Cardiac fibroblast (primary cell): ENCODE data around the gene USP9X.
A peak's percentile ranks its signal among the peaks of the same experiment; 100 is the strongest.

Source experiments
- DNase-seq, 2 donors: peaks; one replicate each; pipeline versions ENCODE4 v3.0.0 to v3.0.0-alpha.2; 2010; ENCODE audit warnings: low read depth in 2 of 2
- H3K4me3 ChIP-seq, 2 donors: replicated peaks in 1 of 2; 1 replicate in 1 of 2; 2 replicates in 1 of 2; pipeline ENCODE4 v1.5.1; 2011; ENCODE audit warnings: low read depth in 2 of 2, low read length in 2 of 2, mild to moderate bottlenecking in 2 of 2, moderate library complexity in 1 of 2
- CTCF ChIP-seq: IDR thresholded peaks from one replicate; pipeline ENCODE4 v1.5.1; 2011; ENCODE audit warnings: low read depth, mild to moderate bottlenecking, low read length, inconsistent platforms

USP9X gene

DNA sequence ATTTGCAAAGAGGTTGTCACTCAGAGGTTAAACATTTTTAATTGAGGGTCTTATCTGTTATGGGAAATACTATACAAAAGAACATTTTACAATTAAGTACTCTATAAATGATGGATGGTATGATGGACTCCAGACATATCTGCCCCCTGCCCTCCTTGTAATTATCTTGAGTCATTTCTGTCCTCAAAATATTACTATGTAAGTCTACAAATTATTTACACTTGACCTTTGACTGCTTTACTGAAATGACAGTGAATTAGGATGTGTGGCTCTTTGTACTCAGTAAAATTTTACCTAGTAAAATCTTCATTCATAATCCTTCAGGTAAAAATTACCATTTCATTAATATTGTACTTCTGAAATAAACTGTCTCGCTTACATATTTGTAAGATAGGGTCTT is 46.5 kb downstream of the USP9X start:
- TF ChIP-seq CTCF, result no peak
- H3K4me3 ChIP-seq, result no peak overlapping the region
- no peak for DNase-seq

GRCh38 chrX:41133551-41133950 is 48.3 kb downstream of the USP9X start:
- no peak for TF ChIP-seq CTCF
- H3K4me3 ChIP-seq, result no peak overlapping the region

GRCh38 chrX:41137589-41137988 is 52.3 kb downstream of the USP9X start:
- no peak overlapping the region for H3K4me3 ChIP-seq
- DNase-seq, result no peak
- peak; percentile 35 for TF ChIP-seq CTCF

More at GRCh38 chrX:41133551-41133950, 48.3 kb downstream of the USP9X start:
- no peak for DNase-seq

GRCh38 chrX:41142130-41142910 is 57.1 kb downstream of the USP9X start:
- no peak for TF ChIP-seq CTCF
- H3K4me3 ChIP-seq, result no peak overlapping the region
- DNase-seq, result no peak

- no peak for TF ChIP-seq CTCF
- DNase-seq, result no peak
- no peak overlapping the region for H3K4me3 ChIP-seq
Observed at GRCh38 chrX:41144873-41145272, 59.6 kb downstream of the USP9X start.

GRCh38 chrX:41145920-41146608 is 60.8 kb downstream of the USP9X start:
- DNase-seq, result peak; percentile 75 to 86
- H3K4me3 ChIP-seq, result no peak overlapping the region
- TF ChIP-seq CTCF, result no peak
